Panc1 (cell line): Measurements from ENCODE around the gene RELL1. TPM values are rescaled to one million over a fixed set of nuclear protein-coding genes. Genes with fewer than 3 reads are reported as not detected.

Experiments used
- ATAC-seq: fragments of 200-7000 bp; cut with Tn5 transposase; 2 replicates; pipeline ENCODE4 v1.9.1; 2020; ENCODE audit warnings: mild to moderate bottlenecking, moderate library complexity
- BruUV-seq: library from RNA; stranded (reverse); fragments of 400-500 nt; replicated peaks from 2 replicates; lab custom pipeline; 2021; lab: Mats Ljungman, UMichigan
- CTCF ChIA-PET: fragments of 300-600 bp; sonication (Branson Sonifier 250); formaldehyde crosslinking; loops from one replicate; lab custom pipeline; 2022; ENCODE audit warnings: antibody characterized with exemption; lab: Charles Lee
- POLR2A ChIA-PET: fragments of 300-600 bp; sonication (Branson Sonifier 250); formaldehyde crosslinking; loops from one replicate; lab custom pipeline; 2022; ENCODE audit warnings: antibody characterized with exemption; lab: Charles Lee
- DNase-seq: peaks from one replicate; pipeline ENCODE4 v3.0.0-alpha.2; 2010; ENCODE audit warnings: low read depth, low spot score
- H3K27ac ChIP-seq: 2 replicates; pipeline ENCODE4 v1.5.1; 2011; ENCODE audit warnings: mild to moderate bottlenecking, low read length, inconsistent platforms
- H3K27me3 ChIP-seq: fragments of 200-500 bp; sonication (Bioruptor generic); 2 replicates; pipeline ENCODE4 v1.6.0; 2014; ENCODE audit warnings: low read length, inconsistent platforms; ENCODE audit not compliant: control insufficient read depth, insufficient read depth
- H3K36me3 ChIP-seq: fragments of 200-500 bp; sonication (Bioruptor generic); 2 replicates; pipeline ENCODE4 v1.5.1; 2014; ENCODE audit warnings: inconsistent platforms, mild to moderate bottlenecking, low read length, moderate library complexity; ENCODE audit not compliant: control insufficient read depth, insufficient read depth
- H3K4me1 ChIP-seq: 2 replicates; pipeline ENCODE4 v1.5.1; 2011; ENCODE audit warnings: inconsistent platforms, mild to moderate bottlenecking, low read length, moderate library complexity; ENCODE audit not compliant: control insufficient read depth, insufficient read depth
- H3K4me3 ChIP-seq, 2 experiments: 2 replicates each; pipeline ENCODE4 v1.5.1; 2011 to 2012; ENCODE audit warnings: low read depth in 2 of 2, low read length in 2 of 2, mild to moderate bottlenecking in 2 of 2, inconsistent platforms in 1 of 2, moderate library complexity in 1 of 2
- H3K9me3 ChIP-seq: fragments of 200-500 bp; sonication (Bioruptor generic); 2 replicates; pipeline ENCODE4 v1.5.1; 2014; ENCODE audit warnings: low read depth, mild to moderate bottlenecking, inconsistent platforms, low read length, moderate library complexity; ENCODE audit not compliant: control insufficient read depth, insufficient read depth
- CTCF ChIP-seq: fragments of 450-650 bp; IDR thresholded peaks from 2 replicates; pipeline ENCODE4 v1.5.1; 2017; ENCODE audit warnings: mild to moderate bottlenecking
- POLR2AphosphoS5 ChIP-seq: IDR thresholded peaks from 2 replicates; pipeline ENCODE4 v1.6.1; 2012; ENCODE audit warnings: mild to moderate bottlenecking, low read depth, low read length, moderate library complexity
- REST ChIP-seq, 2 experiments: IDR thresholded peaks; 2 replicates each; pipeline ENCODE4 v1.6.1; 2011 to 2012; ENCODE audit warnings: low read depth in 2 of 2, control low read depth in 1 of 2, low read length in 1 of 2, mild to moderate bottlenecking in 1 of 2, moderate library complexity in 1 of 2; ENCODE audit not compliant: insufficient read depth in 1 of 2
- SIN3A ChIP-seq: IDR thresholded peaks from 2 replicates; pipeline ENCODE4 v1.6.1; 2012; ENCODE audit warnings: low read depth, mild to moderate bottlenecking, low read length, moderate library complexity, borderline replicate concordance; ENCODE audit not compliant: insufficient read depth
- TCF7L2 ChIP-seq: IDR thresholded peaks from 2 replicates; pipeline ENCODE4 v1.6.1; 2011; ENCODE audit warnings: mild to moderate bottlenecking, low read depth, low read length, inconsistent platforms
- in situ Hi-C: cut with HindIII; loops from 2 replicates; pipeline ENCODE4 v1.10.0; 2016; ENCODE audit warnings: low sequenced_read_pairs, low pct_unique_long_range_greater_than_20kb
- intact Hi-C: fragments of 100-400 bp; cut with micrococcal nuclease; formaldehyde crosslinking; loops from one replicate; pipeline ENCODE4 v1.10.0; 2022; ENCODE audit not compliant: unreplicated experiment
- total RNA-seq: library from RNA; stranded (reverse); gene quantifications from one replicate; pipeline ENCODE4 v1.2.1, GENCODE V29; 2021; ENCODE audit not compliant: unreplicated experiment

Gene RELL1
- total RNA-seq, 1 experiment from 2014 or later: 29.1 TPM

GRCh38 chr4:37627263-37627662 lies 58.9 kb downstream of the RELL1 start:
- ChIA-PET CTCF (no interaction called here), POLR2A (no interaction called here)
- Histone ChIP-seq H3K4me3 (no peak overlapping the region), H3K9me3 (no peaks in the 10 kb centered on the region), H3K36me3 (no peaks in the 10 kb centered on the region), H3K27ac (no peak overlapping the region), H3K4me1 (no peaks in the 10 kb centered on the region), H3K27me3 (no peaks in the 10 kb centered on the region)
- ATAC-seq (no peak), DNase-seq (no peak)
- in situ Hi-C loops: no loop called here
- intact Hi-C loops: no loop called here
- TF ChIP-seq REST (IDR thresholded peaks at IDR 0.05; ENCODE audit: insufficient read depth in 1 of 2, low read depth in 2 of 2, low read length in 1 of 2) (no peak), TCF7L2 (no peak), POLR2AphosphoS5 (no peak), SIN3A (no peak), CTCF (no peak)
- BruUV-seq: no TSS peak

GRCh38 chr4:37625499-37625898 lies 60.7 kb downstream of the RELL1 start:
- Histone ChIP-seq H3K4me1 (no peaks in the 10 kb centered on the region), H3K27ac (no peak overlapping the region), H3K36me3 (no peaks in the 10 kb centered on the region), H3K4me3 (no peak overlapping the region), H3K9me3 (no peaks in the 10 kb centered on the region), H3K27me3 (no peaks in the 10 kb centered on the region)
- in situ Hi-C loops: no loop called here
- intact Hi-C loops: no loop called here
- no peak for DNase-seq
- POLR2A ChIA-PET: no interaction called here
- no peak for ATAC-seq
- CTCF ChIA-PET: no interaction called here
- no TSS peak for BruUV-seq
- no peak for TF ChIP-seq TCF7L2
- no peak for TF ChIP-seq CTCF
- TF ChIP-seq SIN3A: no peak
- no peak for TF ChIP-seq POLR2AphosphoS5
- no peak for TF ChIP-seq REST (IDR thresholded peaks at IDR 0.05; ENCODE audit: insufficient read depth in 1 of 2, low read depth in 2 of 2, low read length in 1 of 2)
